Pancreas (tissue), 10 donors: ENCODE results near the gene ELMOD1. TPM values are rescaled to one million over a fixed set of nuclear protein-coding genes. Genes with fewer than 3 reads are reported as not detected.

Source experiments
- ATAC-seq, 4 donors: fragments of 200-7000 bp; cut with Tn5 transposase; one replicate each; pipeline versions ENCODE4 v1.8.0 to v1.9.1; 2020; ENCODE audit warnings: mild to moderate bottlenecking in 4 of 4, moderate library complexity in 4 of 4
- DNase-seq, 6 donors: peaks; one replicate each; pipeline ENCODE4 v3.0.0-alpha.2; 2020
- FAIRE-seq: peaks from 2 replicates; lab custom pipeline; 2012; peaks lifted over from hg19 to GRCh38; lab: Jason Lieb, UNC
- H3K27ac ChIP-seq, 4 donors: fragments of 200-600 bp; sonication (generic); 1 replicate in 3 of 4; 2 replicates in 1 of 4; pipeline versions ENCODE4 v1.5.0 to v1.8.0; 2020
- H3K27me3 ChIP-seq, 4 donors: fragments of 200-600 bp; one replicate each; pipeline ENCODE4 v1.8.0; 2021
- H3K36me3 ChIP-seq, 3 donors: fragments of 200-600 bp; sonication (generic) in 1 of 3; one replicate each; pipeline versions ENCODE4 v1.5.0 to v1.8.0; 2020 to 2021
- H3K4me1 ChIP-seq, 3 donors: fragments of 200-600 bp; one replicate each; pipeline ENCODE4 v1.8.0; 2021
- H3K4me3 ChIP-seq, 4 donors: fragments of 200-600 bp; sonication (generic) in 2 of 4; one replicate each; pipeline versions ENCODE4 v1.5.0 to v1.8.0; 2020 to 2021
- H3K9me3 ChIP-seq, 4 donors: fragments of 200-600 bp; one replicate each; pipeline ENCODE4 v1.8.0; 2021
- WGBS, 2 donors: extraction: QIAGEN DNeasy Blood & Tissue Kit; methylation state at CpG; one replicate each; pipeline ENCODE4 v1.1.7; 2013; 5-methylcytosine and 5-hydroxymethylcytosine counted together
- intact Hi-C, 3 donors: fragments of 100-400 bp; cut with DNase I; formaldehyde crosslinking; loops; one replicate each; pipeline versions ENCODE4 v1.11.1 to v1.14.2; 2022
- polyA plus RNA-seq, 2 donors: library from polyadenylated mRNA; stranded (reverse); fragments of 200-250 nt; gene quantifications; one replicate each; pipeline ENCODE4 v1.2.3, GENCODE V29; 2013
- total RNA-seq, 6 donors: library from RNA; stranded (reverse); fragmentation: NEBNext Ultra II Directional in 4 of 6; extraction: Animal tissue kit (Norgen Biotek cat#: 25700) in 4 of 6; gene quantifications; one replicate each; pipeline versions ENCODE4 v1.2.1 to v1.2.4, GENCODE V29; 2021 to 2023
- TF ChIP-seq, protein P1 (sequence below), 4 donors: fragments of 200-600 bp; sonication (generic) in 3 of 4; IDR thresholded peaks; one replicate each; pipeline versions ENCODE4 v1.5.0 to v1.8.0; 2021; ENCODE audit warnings: antibody characterized with exemption in 4 of 4
- donor health status: healthy with polysubstance abuse.
- donor health status: DM: no; HTN: no; CAD: no; lungs with moderate emphysema.
- donor health status: DM: no; HTN: no; CAD: no.
- donor health status: control.
- donor health status: control.
- donor health status: Bipolar disorder and iron deficiency.
- donor health status: DM: yes; HTN: yes; CAD: no.
- donor health status: DM: no; HTN: no; CAD: no.
- donor health status: DM: no; HTN: no; CAD: no.
- donor health status: DM: yes; HTN: yes; CAD: no.

Gene ELMOD1
- total and polyA plus RNA-seq, 8 donors: 0.09 to 0.12 TPM; not detected in 6

DNA sequence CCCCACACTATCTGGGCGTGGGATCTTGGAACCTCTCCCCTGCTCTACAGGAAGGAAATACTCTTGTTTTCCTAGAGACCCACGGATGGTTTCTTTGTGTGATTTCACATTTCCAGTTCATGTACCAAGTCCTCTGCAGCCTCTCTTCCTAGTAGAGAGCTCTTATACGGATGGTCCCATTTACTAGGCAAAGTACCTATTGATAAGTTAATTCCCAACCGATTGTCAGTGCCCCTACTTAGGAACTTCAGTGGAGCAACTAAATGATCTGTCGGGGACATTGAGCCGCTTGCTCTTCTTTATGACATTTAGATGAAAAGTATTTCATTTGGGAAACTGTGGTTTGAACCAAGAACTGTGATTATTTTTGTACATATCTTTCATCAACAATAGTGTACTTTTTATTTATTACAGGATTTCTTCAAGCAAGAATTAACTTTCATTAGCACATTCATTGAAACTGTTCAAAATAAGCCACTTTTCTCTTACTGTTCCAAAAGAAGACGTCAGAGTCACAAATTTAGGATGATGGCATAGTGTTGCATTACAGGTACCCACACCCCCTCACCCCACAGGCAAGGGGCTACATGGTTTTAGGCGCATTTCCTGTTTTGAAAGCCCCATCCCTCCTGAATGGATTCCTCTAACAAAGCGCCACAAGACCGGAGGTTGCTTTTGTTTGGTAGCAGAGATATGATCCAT, 34.2 kb downstream of the ELMOD1 start:
- no peak for FAIRE-seq
- intact Hi-C loops: no loop called here
- no peak for DNase-seq

DNA sequence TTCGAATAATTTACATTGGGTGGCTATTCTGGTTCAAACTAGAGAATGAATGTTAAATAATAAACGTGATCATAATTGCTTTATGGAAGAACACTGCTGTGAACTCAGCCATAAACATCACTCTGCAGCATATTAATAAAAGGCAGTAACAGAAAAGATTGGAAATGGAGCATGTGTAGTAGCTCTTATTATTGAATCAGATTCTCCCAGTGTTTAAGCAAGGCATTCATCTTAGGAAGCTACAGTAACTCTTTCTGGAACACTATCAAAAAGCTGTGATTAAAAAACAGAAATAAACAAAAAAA, 34.7 kb downstream of the ELMOD1 start:
- no peak for ATAC-seq
- no peaks in the 10 kb centered on the region for H3K36me3 ChIP-seq
- H3K4me3 ChIP-seq: no peak overlapping the region
- no peak overlapping the region for H3K27ac ChIP-seq
- TF ChIP-seq, protein P1, sequence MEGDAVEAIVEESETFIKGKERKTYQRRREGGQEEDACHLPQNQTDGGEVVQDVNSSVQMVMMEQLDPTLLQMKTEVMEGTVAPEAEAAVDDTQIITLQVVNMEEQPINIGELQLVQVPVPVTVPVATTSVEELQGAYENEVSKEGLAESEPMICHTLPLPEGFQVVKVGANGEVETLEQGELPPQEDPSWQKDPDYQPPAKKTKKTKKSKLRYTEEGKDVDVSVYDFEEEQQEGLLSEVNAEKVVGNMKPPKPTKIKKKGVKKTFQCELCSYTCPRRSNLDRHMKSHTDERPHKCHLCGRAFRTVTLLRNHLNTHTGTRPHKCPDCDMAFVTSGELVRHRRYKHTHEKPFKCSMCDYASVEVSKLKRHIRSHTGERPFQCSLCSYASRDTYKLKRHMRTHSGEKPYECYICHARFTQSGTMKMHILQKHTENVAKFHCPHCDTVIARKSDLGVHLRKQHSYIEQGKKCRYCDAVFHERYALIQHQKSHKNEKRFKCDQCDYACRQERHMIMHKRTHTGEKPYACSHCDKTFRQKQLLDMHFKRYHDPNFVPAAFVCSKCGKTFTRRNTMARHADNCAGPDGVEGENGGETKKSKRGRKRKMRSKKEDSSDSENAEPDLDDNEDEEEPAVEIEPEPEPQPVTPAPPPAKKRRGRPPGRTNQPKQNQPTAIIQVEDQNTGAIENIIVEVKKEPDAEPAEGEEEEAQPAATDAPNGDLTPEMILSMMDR (IDR thresholded peaks at IDR 0.05): no peak
- intact Hi-C loops: no loop called here
- DNase-seq: no peak
- H3K4me1 ChIP-seq: no peaks in the 10 kb centered on the region
- no peak for FAIRE-seq
- 25 to 26% methylated on average over 2 of the region's 2 CpGs for WGBS, 2 donors
- no peaks in the 10 kb centered on the region for H3K9me3 ChIP-seq
- H3K27me3 ChIP-seq: peaks cover 0 to 12% (median 0%) of the 10 kb centered on the region in 4 donors

More for the DNA sequence above, 34.2 kb downstream of the ELMOD1 start:
- WGBS, 2 donors: 40 to 42% methylated on average over 10 of the region's 10 CpGs
- Histone ChIP-seq H3K27me3 (peaks cover 0 to 9% (median 0%) of the 10 kb centered on the region in 4 donors), H3K27ac (no peak overlapping the region), H3K4me1 (no peaks in the 10 kb centered on the region), H3K36me3 (no peaks in the 10 kb centered on the region), H3K9me3 (no peaks in the 10 kb centered on the region), H3K4me3 (no peak overlapping the region)
- no peak for ATAC-seq
- TF ChIP-seq, protein P1 (IDR thresholded peaks at IDR 0.05): no peak

DNA sequence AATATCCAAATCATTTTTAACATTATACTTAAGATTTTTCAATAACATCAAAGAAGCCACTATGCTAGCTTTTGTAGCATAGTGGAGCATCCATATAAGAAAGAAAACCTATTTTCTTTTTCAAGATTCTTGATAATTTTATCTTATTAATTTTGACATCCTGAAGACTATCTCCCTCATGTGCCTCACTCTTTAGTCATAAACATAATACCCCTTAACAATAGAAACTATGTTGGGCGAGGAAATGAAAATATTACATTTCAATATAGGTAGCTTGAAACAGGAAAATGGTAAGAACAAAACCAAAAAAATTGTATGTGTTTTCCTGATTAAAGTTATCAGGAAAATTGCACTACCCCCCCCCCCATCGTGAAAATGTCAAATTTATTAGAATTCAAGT, 40.1 kb downstream of the ELMOD1 start:
- H3K36me3 ChIP-seq: no peaks in the 10 kb centered on the region
- no peak for FAIRE-seq
- TF ChIP-seq, protein P1 (IDR thresholded peaks at IDR 0.05): no peak

DNA sequence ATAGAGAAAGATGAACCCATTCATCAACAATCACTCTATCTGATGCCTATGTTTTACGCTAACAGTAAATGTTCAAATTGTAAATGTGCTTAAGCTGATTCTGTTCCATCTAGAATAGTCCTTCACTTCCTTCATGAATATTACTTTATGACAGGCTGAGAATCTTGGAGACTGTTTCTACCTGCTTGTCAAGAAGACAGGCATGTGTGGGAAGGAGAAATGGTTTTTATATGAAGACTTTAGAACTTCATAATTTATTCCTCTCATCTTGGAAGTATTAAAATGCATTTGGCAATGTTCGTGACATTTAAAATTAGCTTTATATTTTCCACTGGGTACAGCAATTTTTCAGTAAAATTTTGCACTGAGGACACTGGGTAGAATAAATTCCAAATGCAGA, 41.0 kb downstream of the ELMOD1 start:
- FAIRE-seq (no peak), ATAC-seq (no peak), DNase-seq (no peak)
- intact Hi-C loops: no loop called here
- TF ChIP-seq, protein P1 (IDR thresholded peaks at IDR 0.05): no peak
- 64 to 77% methylated on average over 2 of the region's 2 CpGs for whole genome bisulfite sequencing, 2 donors
- H3K4me3 ChIP-seq: no peak overlapping the region
- no peaks in the 10 kb centered on the region for H3K4me1 ChIP-seq
- no peaks in the 10 kb centered on the region for H3K36me3 ChIP-seq
- no peaks in the 10 kb centered on the region for H3K9me3 ChIP-seq
- H3K27me3 ChIP-seq: peaks cover 0 to 16% (median 0%) of the 10 kb centered on the region in 4 donors
- H3K27ac ChIP-seq: no peak overlapping the region

More for the DNA sequence above, 40.1 kb downstream of the ELMOD1 start:
- peaks cover 0 to 16% (median 0%) of the 10 kb centered on the region in 4 donors for H3K27me3 ChIP-seq
- ATAC-seq (no peak), DNase-seq (no peak)
- intact Hi-C loops: no loop called here
- no peak overlapping the region for H3K4me3 ChIP-seq
- WGBS, 2 donors: 54 to 59% methylated on average over 2 of the region's 2 CpGs
- H3K9me3 ChIP-seq: no peaks in the 10 kb centered on the region
- no peaks in the 10 kb centered on the region for H3K4me1 ChIP-seq
- no peak overlapping the region for H3K27ac ChIP-seq

DNA sequence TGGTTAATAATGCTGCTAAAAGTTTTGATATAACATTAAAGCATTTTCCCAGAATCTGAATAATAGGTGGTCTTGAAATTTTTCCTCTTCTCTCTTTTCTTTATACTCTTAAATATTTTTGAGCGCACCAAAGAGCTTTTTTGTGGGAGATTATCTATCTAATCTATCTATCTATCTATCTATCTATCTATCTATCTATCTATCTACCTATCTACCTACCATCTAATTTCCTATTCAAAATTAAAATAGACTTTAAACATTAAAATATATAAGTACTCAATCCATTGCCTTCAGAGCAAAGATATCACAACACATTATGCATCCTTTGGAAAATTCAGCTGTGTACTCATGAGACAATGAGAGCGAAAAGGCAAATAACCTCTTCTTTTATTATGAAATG, 55.8 kb downstream of the ELMOD1 start:
- Histone ChIP-seq H3K36me3 (no peaks in the 10 kb centered on the region), H3K4me1 (no peaks in the 10 kb centered on the region), H3K4me3 (no peak overlapping the region), H3K9me3 (no peaks in the 10 kb centered on the region), H3K27me3 (peaks cover 0 to 2% (median 1%) of the 10 kb centered on the region in 4 donors), H3K27ac (no peak overlapping the region)
- ATAC-seq: no peak
- 89 to 91% methylated on average over 2 of the region's 2 CpGs for WGBS, 2 donors
- TF ChIP-seq, protein P1 (IDR thresholded peaks at IDR 0.05): no peak
- intact Hi-C loops: no loop called here
- FAIRE-seq: no peak
- DNase-seq: no peak
